ENCODE results near the gene RAB18.

The RAB18 gene

GRCh38 chr10:27496137-27496536 is 8.0 kb upstream of the RAB18 start:
- no peak overlapping the region; the same call in 1 of the 2 replicates for H3K9ac ChIP-seq
- H3K4me3 ChIP-seq (IDR thresholded peaks at IDR 0.05; ENCODE audit: insufficient read depth, low read depth, low read length), result no peak overlapping the region
- peaks cover 26% of the 10 kb centered on the region for H3K4me1 ChIP-seq (ENCODE audit: low read depth, poor library complexity, severe bottlenecking)
- H2AFZ ChIP-seq (ENCODE audit: low read depth), result peak overlapping the region; percentile 20; the same call in 1 of the 2 replicates
- H3K27ac ChIP-seq, result peak overlapping the region; percentile 30; the same call in 1 of the 2 replicates
- no peaks in the 10 kb centered on the region for H3K79me2 ChIP-seq (ENCODE audit: insufficient read depth, low read depth)
- H3K36me3 ChIP-seq (ENCODE audit: insufficient read depth), result no peaks in the 10 kb centered on the region
- H3K4me2 ChIP-seq, result peak overlapping the region; percentile 33
- H4K20me1 ChIP-seq (ENCODE audit: insufficient read depth), result no peaks in the 10 kb centered on the region
- H3K27me3 ChIP-seq (ENCODE audit: insufficient read depth, low read depth), result no peaks in the 10 kb centered on the region
- no peak for TF ChIP-seq CTCF (conservative IDR thresholded peaks at IDR 0.05; ENCODE audit: low read depth, low read length)

DNA sequence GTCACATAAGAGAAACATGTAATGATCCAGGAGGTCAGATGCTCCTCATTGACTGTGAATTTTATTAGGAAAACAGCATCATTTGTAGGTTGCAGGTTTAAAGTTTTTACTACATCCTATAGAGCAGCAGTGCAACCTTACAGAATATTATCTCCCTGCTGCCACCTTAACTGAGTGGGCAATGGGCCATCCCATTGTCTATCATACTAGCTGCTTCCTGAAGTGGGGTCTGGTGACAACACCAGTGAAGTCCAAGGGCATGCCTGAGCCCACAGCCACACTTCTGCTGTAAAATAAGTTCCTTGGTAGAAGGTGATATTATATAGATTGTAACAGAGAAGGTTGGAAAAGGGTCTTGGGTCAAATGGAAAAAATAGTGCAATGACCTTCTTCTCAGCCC is 4.0 kb upstream of the RAB18 start:
- Histone ChIP-seq H3K27me3 (ENCODE audit: insufficient read depth, low read depth) (no peaks in the 10 kb centered on the region), H3K9ac (no peak overlapping the region), H3K79me2 (ENCODE audit: insufficient read depth, low read depth) (peaks cover 8% of the 10 kb centered on the region), H3K4me1 (ENCODE audit: low read depth, poor library complexity, severe bottlenecking) (peaks cover 30% of the 10 kb centered on the region), H3K4me2 (no peak overlapping the region), H4K20me1 (ENCODE audit: insufficient read depth) (no peaks in the 10 kb centered on the region), H2AFZ (ENCODE audit: low read depth) (no peak overlapping the region), H3K36me3 (ENCODE audit: insufficient read depth) (no peaks in the 10 kb centered on the region), H3K27ac (no peak overlapping the region), H3K4me3 (IDR thresholded peaks at IDR 0.05; ENCODE audit: insufficient read depth, low read depth, low read length) (no peak overlapping the region)
- TF ChIP-seq CTCF (conservative IDR thresholded peaks at IDR 0.05; ENCODE audit: low read depth, low read length), result no peak

GRCh38 chr10:27500886-27501285 is 3.2 kb upstream of the RAB18 start:
- no peak overlapping the region for H2AFZ ChIP-seq (ENCODE audit: low read depth)
- H3K27me3 ChIP-seq (ENCODE audit: insufficient read depth, low read depth), result no peaks in the 10 kb centered on the region
- H3K27ac ChIP-seq, result no peak overlapping the region
- peaks cover 16% of the 10 kb centered on the region for H3K79me2 ChIP-seq (ENCODE audit: insufficient read depth, low read depth)
- H3K9ac ChIP-seq, result no peak overlapping the region
- TF ChIP-seq CTCF (conservative IDR thresholded peaks at IDR 0.05; ENCODE audit: low read depth, low read length), result no peak
- H3K4me1 ChIP-seq (ENCODE audit: low read depth, poor library complexity, severe bottlenecking), result peaks cover 30% of the 10 kb centered on the region
- no peaks in the 10 kb centered on the region for H4K20me1 ChIP-seq (ENCODE audit: insufficient read depth)
- H3K4me3 ChIP-seq (IDR thresholded peaks at IDR 0.05; ENCODE audit: insufficient read depth, low read depth, low read length), result no peak overlapping the region
- no peaks in the 10 kb centered on the region for H3K36me3 ChIP-seq (ENCODE audit: insufficient read depth)
- H3K4me2 ChIP-seq, result no peak overlapping the region

- Histone ChIP-seq H3K4me2 (peak overlapping the region; percentile 76), H3K79me2 (ENCODE audit: insufficient read depth, low read depth) (peaks cover 43% of the 10 kb centered on the region), H3K4me3 (IDR thresholded peaks at IDR 0.05; ENCODE audit: insufficient read depth, low read depth, low read length) (no peak overlapping the region), H3K36me3 (ENCODE audit: insufficient read depth) (no peaks in the 10 kb centered on the region), H3K27ac (peak overlapping the region; percentile 59), H3K4me1 (ENCODE audit: low read depth, poor library complexity, severe bottlenecking) (peaks cover 43% of the 10 kb centered on the region), H2AFZ (ENCODE audit: low read depth) (peak overlapping the region; percentile 80), H3K27me3 (ENCODE audit: insufficient read depth, low read depth) (no peaks in the 10 kb centered on the region), H4K20me1 (ENCODE audit: insufficient read depth) (peaks cover 12% of the 10 kb centered on the region; the same call in 1 of the 2 replicates), H3K9ac (peak overlapping the region; percentile 75; the same call in 1 of the 2 replicates)
- TF ChIP-seq CTCF (conservative IDR thresholded peaks at IDR 0.05; ENCODE audit: low read depth, low read length), result no peak
These were observed 552 bp upstream of the RAB18 start for GRCh38 chr10:27503498-27504006.
